H1 (cell line): ENCODE data around the gene MAF. TPM values are rescaled to one million over a fixed set of nuclear protein-coding genes. Genes with fewer than 3 reads are reported as not detected.

Source experiments
- CTCF ChIA-PET: fragments of 300-600 bp; sonication (Branson Sonifier 250); formaldehyde crosslinking; loops from one replicate; lab custom pipeline; 2021; ENCODE audit not compliant: partially characterized antibody; lab: Charles Lee
- POLR2A ChIA-PET: fragments of 300-600 bp; sonication (Branson Sonifier 250); formaldehyde crosslinking; loops from one replicate; lab custom pipeline; 2021; ENCODE audit warnings: inconsistent platforms; ENCODE audit not compliant: partially characterized antibody; lab: Charles Lee
- DNase-seq, 2 experiments: peaks; one replicate each; pipeline versions ENCODE4 v3.0.0 to v3.0.0-alpha.2; 2010 to 2022; ENCODE audit warnings: low spot score in 2 of 2, low read depth in 1 of 2, mixed read lengths in 1 of 2
- FAIRE-seq: peaks from 2 replicates; lab custom pipeline; 2011; peaks lifted over from hg19 to GRCh38; lab: Jason Lieb, UNC
- H2AFZ ChIP-seq: 2 replicates; pipeline ENCODE4 v1.8.1; 2012; ENCODE audit warnings: low read length, inconsistent platforms
- H2AK5ac ChIP-seq: 2 replicates; pipeline ENCODE4 v1.6.1; 2013; ENCODE audit warnings: low read depth, low read length
- H2BK120ac ChIP-seq: replicated peaks from 2 replicates; pipeline ENCODE3; 2013; ENCODE audit warnings: low read depth, low read length, inconsistent platforms
- H2BK12ac ChIP-seq: 2 replicates; pipeline ENCODE4 v1.6.1; 2013; ENCODE audit warnings: low read depth, low read length
- H2BK15ac ChIP-seq: 2 replicates; pipeline ENCODE4 v1.6.1; 2013; ENCODE audit warnings: low read length
- H2BK20ac ChIP-seq: 2 replicates; pipeline ENCODE4 v1.6.1; 2013; ENCODE audit warnings: low read length
- H2BK5ac ChIP-seq: 2 replicates; pipeline ENCODE4 v1.6.1; 2013; ENCODE audit warnings: low read depth, low read length
- H3K14ac ChIP-seq: 2 replicates; pipeline ENCODE4 v1.6.1; 2013; ENCODE audit warnings: inconsistent platforms; ENCODE audit not compliant: insufficient read length
- H3K18ac ChIP-seq: 2 replicates; pipeline ENCODE4 v1.6.1; 2013; ENCODE audit warnings: low read length; ENCODE audit errors: extremely low read depth
- H3K23ac ChIP-seq: 2 replicates; pipeline ENCODE4 v1.6.1; 2013; ENCODE audit warnings: inconsistent platforms; ENCODE audit not compliant: insufficient read length
- H3K23me2 ChIP-seq: 2 replicates; pipeline ENCODE4 v1.6.1; 2013; ENCODE audit warnings: low read depth, low read length
- H3K27ac ChIP-seq: 2 replicates; pipeline ENCODE4 v1.6.1; 2011; ENCODE audit warnings: low read depth, low read length, inconsistent platforms
- H3K27me3 ChIP-seq, 4 experiments: replicated peaks in 1 of 4; 1 replicate in 1 of 4; 2 replicates in 3 of 4; pipeline versions ENCODE4 v1.6.1 to v1.8.1; 2011 to 2013; ENCODE audit warnings: low read length in 3 of 4, mild to moderate bottlenecking in 3 of 4, inconsistent platforms in 2 of 4, mixed read lengths in 2 of 4, moderate library complexity in 1 of 4; ENCODE audit not compliant: control insufficient read depth in 3 of 4, insufficient read depth in 3 of 4; ENCODE audit errors: extremely low read depth in 1 of 4
- H3K36me3 ChIP-seq, 4 experiments: 2 replicates each; pipeline versions ENCODE4 v1.6.1 to v1.8.1; 2011 to 2013; ENCODE audit warnings: mild to moderate bottlenecking in 4 of 4, low read length in 3 of 4, moderate library complexity in 2 of 4, control low read depth in 1 of 4, inconsistent platforms in 1 of 4; ENCODE audit not compliant: insufficient read depth in 4 of 4, control insufficient read depth in 2 of 4
- H3K4ac ChIP-seq: replicated peaks from 2 replicates; pipeline ENCODE3; 2013; ENCODE audit warnings: low read length, low read depth, mixed read lengths, inconsistent platforms; ENCODE audit not compliant: insufficient read length
- H3K4me1 ChIP-seq, 4 experiments: replicated peaks in 1 of 4; 1 replicate in 1 of 4; 2 replicates in 3 of 4; pipeline versions ENCODE4 v1.6.1 to v1.8.1; 2011 to 2013; ENCODE audit warnings: low read length in 3 of 4, inconsistent platforms in 2 of 4, mixed read lengths in 1 of 4; ENCODE audit not compliant: insufficient read depth in 4 of 4, control insufficient read depth in 3 of 4
- H3K4me2 ChIP-seq, 2 experiments: 2 replicates each; pipeline versions ENCODE4 v1.6.1 to v1.8.1; 2011 to 2013; ENCODE audit warnings: low read depth in 2 of 2, low read length in 2 of 2, control low read depth in 1 of 2, inconsistent platforms in 1 of 2, mild to moderate bottlenecking in 1 of 2; ENCODE audit not compliant: insufficient read depth in 1 of 2
- H3K4me3 ChIP-seq, 4 experiments: fragments of 200-600, 300-600 bp in 1 of 4; sonication (generic), shearing (Covaris generic), sonication (Bioruptor Twin) in 1 of 4; 2 replicates each; pipeline versions ENCODE4 v1.5.1 to v1.8.1; 2011 to 2016; ENCODE audit warnings: low read length in 4 of 4, low read depth in 3 of 4, control low read depth in 2 of 4, inconsistent platforms in 2 of 4, mild to moderate bottlenecking in 2 of 4, mixed read lengths in 1 of 4, moderate library complexity in 1 of 4; ENCODE audit not compliant: insufficient read depth in 2 of 4; ENCODE audit errors: extremely low read depth in 1 of 4
- H3K56ac ChIP-seq: replicated peaks from 2 replicates; pipeline ENCODE3; 2013; ENCODE audit warnings: low read depth, mild to moderate bottlenecking, mixed read lengths, low read length, inconsistent platforms; ENCODE audit not compliant: insufficient read length
- H3K79me1 ChIP-seq: 2 replicates; pipeline ENCODE4 v1.6.1; 2013; ENCODE audit warnings: low read depth, low read length, control low read depth
- H3K79me2 ChIP-seq, 2 experiments: 2 replicates each; pipeline versions ENCODE4 v1.6.1 to v1.8.1; 2012 to 2013; ENCODE audit warnings: low read length in 2 of 2, mild to moderate bottlenecking in 2 of 2, inconsistent platforms in 1 of 2; ENCODE audit not compliant: insufficient read depth in 2 of 2, control insufficient read depth in 1 of 2
- H3K9ac ChIP-seq, 4 experiments: replicated peaks in 1 of 4; 1 replicate in 1 of 4; 2 replicates in 3 of 4; pipeline versions ENCODE4 v1.6.1 to v1.8.1; 2011 to 2013; ENCODE audit warnings: low read depth in 3 of 4, low read length in 3 of 4, control low read depth in 2 of 4, mild to moderate bottlenecking in 2 of 4, moderate library complexity in 2 of 4, inconsistent platforms in 1 of 4; ENCODE audit errors: extremely low read depth in 1 of 4
- H3K9me3 ChIP-seq, 2 experiments: 2 replicates each; pipeline versions ENCODE4 v1.6.1 to v1.8.1; 2012 to 2013; ENCODE audit warnings: mild to moderate bottlenecking in 2 of 2, moderate library complexity in 2 of 2, control low read depth in 1 of 2, inconsistent platforms in 1 of 2, low read depth in 1 of 2, low read length in 1 of 2, mixed read lengths in 1 of 2; ENCODE audit not compliant: insufficient read depth in 2 of 2
- H4K20me1 ChIP-seq, 2 experiments: replicated peaks in 1 of 2; 2 replicates each; pipeline versions ENCODE3 to v1.8.1; 2011 to 2013; ENCODE audit warnings: inconsistent platforms in 2 of 2, low read length in 2 of 2, mild to moderate bottlenecking in 1 of 2; ENCODE audit not compliant: insufficient read depth in 2 of 2, control insufficient read depth in 1 of 2
- H4K5ac ChIP-seq: 2 replicates; pipeline ENCODE4 v1.6.1; 2013; ENCODE audit warnings: low read length, low read depth, mixed read lengths, inconsistent platforms; ENCODE audit not compliant: insufficient read length
- H4K8ac ChIP-seq: 2 replicates; pipeline ENCODE4 v1.8.0; 2013; ENCODE audit warnings: mild to moderate bottlenecking, moderate library complexity, low read length, inconsistent platforms; ENCODE audit not compliant: insufficient read depth; ENCODE audit errors: extremely low read depth
- H4K91ac ChIP-seq: replicated peaks from 2 replicates; pipeline ENCODE3; 2013; ENCODE audit warnings: low read length, mixed read lengths, inconsistent platforms; ENCODE audit not compliant: insufficient read length
- CBX5 ChIP-seq: fragments of 300-800, 300-1000 bp; sonication (generic); IDR thresholded peaks from 2 replicates; pipeline ENCODE4 v1.7.1; 2016; ENCODE audit warnings: antibody characterized with exemption, low read length, low read depth
- CEBPB ChIP-seq: IDR thresholded peaks from 2 replicates; pipeline ENCODE4 v1.6.1; 2012; ENCODE audit warnings: low read depth, low read length
- EGR1 ChIP-seq: IDR thresholded peaks from 2 replicates; pipeline ENCODE4 v1.6.1; 2011; ENCODE audit warnings: low read depth, low read length, borderline replicate concordance
- EP300 ChIP-seq, 2 experiments: IDR thresholded peaks; 1 replicate in 1 of 2; 2 replicates in 1 of 2; pipeline ENCODE4 v1.6.1; 2011 to 2012; ENCODE audit warnings: low read depth in 2 of 2, low read length in 2 of 2, mild to moderate bottlenecking in 2 of 2, borderline replicate concordance in 1 of 2, inconsistent platforms in 1 of 2, moderate library complexity in 1 of 2
- EZH2 ChIP-seq: fragments of 200-600 bp; sonication (generic); IDR thresholded peaks from 2 replicates; pipeline ENCODE4 v1.7.1; 2012; ENCODE audit warnings: low read depth, mild to moderate bottlenecking, moderate library complexity, low read length, inconsistent platforms; ENCODE audit not compliant: severe bottlenecking
- NANOG ChIP-seq: IDR thresholded peaks from 2 replicates; pipeline ENCODE4 v1.6.1; 2011; ENCODE audit warnings: low read length, low read depth, mild to moderate bottlenecking, inconsistent platforms; ENCODE audit not compliant: insufficient read depth, poor library complexity, severe bottlenecking
- NRF1 ChIP-seq: IDR thresholded peaks from 2 replicates; pipeline ENCODE4 v1.6.1; 2011; ENCODE audit warnings: mild to moderate bottlenecking, low read depth, low read length, improper control_type of control experiment
- PHF8 ChIP-seq: fragments of 200-600 bp; sonication (generic); conservative IDR thresholded peaks from 2 replicates; pipeline ENCODE4 v1.7.1; 2012; ENCODE audit warnings: low read depth, mild to moderate bottlenecking, inconsistent platforms, low read length, moderate library complexity
- POU5F1 ChIP-seq: IDR thresholded peaks from 2 replicates; pipeline ENCODE4 v1.6.1; 2011; ENCODE audit warnings: low read depth, mild to moderate bottlenecking, low read length, moderate library complexity
- RBBP5 ChIP-seq: IDR thresholded peaks from 2 replicates; pipeline ENCODE4 v1.7.1; 2012; ENCODE audit warnings: low read depth, mild to moderate bottlenecking, inconsistent platforms, low read length, moderate library complexity, borderline replicate concordance
- SP2 ChIP-seq: IDR thresholded peaks from 2 replicates; pipeline ENCODE4 v1.6.1; 2012; ENCODE audit warnings: mild to moderate bottlenecking, low read length, inconsistent platforms
- WGBS, 2 experiments: shearing (Covaris generic) in 1 of 2; methylation state at CpG; one replicate each; pipeline versions ENCODE4 v1.1.6 to v1.1.7; 2013 to 2015; ENCODE audit warnings: low lambda C conversion rate in 2 of 2, mixed read lengths in 2 of 2, inconsistent platforms in 1 of 2, low coverage in 1 of 2, missing lambda C conversion rate in 1 of 2; ENCODE audit not compliant: insufficient replicate concordance in 2 of 2, insufficient coverage in 1 of 2, insufficient read length in 1 of 2; ENCODE audit errors: extremely low coverage in 1 of 2, missing lambda C conversion rate in 1 of 2; 5-methylcytosine and 5-hydroxymethylcytosine counted together
- polyA plus RNA-seq, 7 experiments: library from polyadenylated mRNA; depleted of rRNA in 3 of 7; stranded (reverse) in 5 of 7; unstranded in 2 of 7; fragments of >200 nt in 5 of 7; fragments of 200-250 nt in 2 of 7; gene quantifications; 1 replicate in 5 of 7; 2 replicates in 1 of 7; 4 replicates in 1 of 7; pipeline versions ENCODE4 v1.2.1 to v1.2.3, GENCODE V29; 2011 to 2013; ENCODE audit warnings: missing spikeins in 2 of 7, mixed read lengths in 2 of 7
- total RNA-seq: library from RNA; stranded (reverse); fragmentation: NEBNext Ultra II Directional; extraction: Animal tissue kit (Norgen Biotek cat#: 25700); gene quantifications from 2 replicates; pipeline ENCODE4 v1.2.1, GENCODE V29; 2021
- TF ChIP-seq, protein P1 (sequence below): IDR thresholded peaks from 2 replicates; pipeline ENCODE4 v1.6.1; 2012; ENCODE audit warnings: low read length, inconsistent platforms

The MAF gene
- total and polyA plus RNA-seq, 2 of the 8 experiments (the other 6 are each of a cell fraction or from before 2014, with no cell fraction given), result 1.3 to 2.7 TPM

DNA sequence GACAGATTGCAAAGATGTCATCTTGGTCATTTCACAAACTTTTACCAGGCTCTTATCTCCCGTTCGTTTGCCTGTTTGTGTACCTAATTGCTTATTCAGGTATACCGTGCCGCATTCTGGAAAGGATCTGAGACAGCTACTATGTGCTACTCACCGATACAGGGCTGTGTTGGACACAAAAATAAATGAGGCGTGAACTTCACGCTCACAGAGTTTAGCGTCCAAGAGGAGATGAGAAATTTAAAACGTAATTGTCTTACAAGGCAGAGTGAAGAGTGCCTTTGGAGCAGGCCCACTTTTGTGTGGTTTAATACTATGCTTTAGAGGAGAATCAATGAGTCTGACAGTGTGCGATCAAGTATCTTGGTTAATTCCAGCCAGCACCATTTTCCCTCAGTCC, 26.7 kb downstream of the MAF start:
- no peak overlapping the region for H4K8ac ChIP-seq
- no peak overlapping the region for H2AK5ac ChIP-seq
- no peak overlapping the region for H3K4me3 ChIP-seq
- H3K23me2 ChIP-seq, result no peaks in the 10 kb centered on the region
- FAIRE-seq, result no peak
- no peaks in the 10 kb centered on the region for H3K79me1 ChIP-seq
- no peaks in the 10 kb centered on the region for H3K79me2 ChIP-seq
- no peak overlapping the region for H3K4me2 ChIP-seq
- H4K20me1 ChIP-seq, result no peaks in the 10 kb centered on the region
- no peak overlapping the region for H2AFZ ChIP-seq
- no peak overlapping the region for H3K4ac ChIP-seq
- no peak overlapping the region for H4K5ac ChIP-seq
- no peaks in the 10 kb centered on the region for H3K36me3 ChIP-seq
- no peak overlapping the region for H2BK20ac ChIP-seq
- H3K56ac ChIP-seq, result no peak overlapping the region
- no peak overlapping the region for H3K23ac ChIP-seq
- ChIA-PET POLR2A (no interaction called here), CTCF (no interaction called here)
- H2BK5ac ChIP-seq, result no peak overlapping the region
- no peak overlapping the region for H3K14ac ChIP-seq
- no peak overlapping the region for H3K27ac ChIP-seq
- H2BK15ac ChIP-seq, result no peak overlapping the region
- no peak overlapping the region for H4K91ac ChIP-seq
- WGBS, 2 experiments, result 83% methylated on average over 10 of the region's 10 CpGs; no CpG with 5 or more reads in 1 of the 2 experiments
- no peak overlapping the region for H2BK120ac ChIP-seq
- peaks cover 3 to 7% (median 6%) of the 10 kb centered on the region in 4 experiments; a peak in 5 of 7 replicates for H3K4me1 ChIP-seq
- H2BK12ac ChIP-seq, result no peak overlapping the region; the same call in 1 of the 2 replicates
- no peaks in the 10 kb centered on the region for H3K27me3 ChIP-seq
- no peaks in the 10 kb centered on the region for H3K9me3 ChIP-seq
- H3K18ac ChIP-seq, result no peak overlapping the region
- no peak overlapping the region for H3K9ac ChIP-seq
- no peak for DNase-seq
- TF ChIP-seq NRF1 (no peak), POU5F1 (no peak), CBX5 (no peak), EP300 (IDR thresholded peaks at IDR 0.05; ENCODE audit: borderline replicate concordance in 1 of 2, low read depth in 2 of 2, low read length in 2 of 2) (no peak), CEBPB (no peak), NANOG (no peak), SP2 (no peak), EGR1 (no peak), PHF8 (no peak), EZH2 (no peak), RBBP5 (no peak)
- TF ChIP-seq, protein P1, sequence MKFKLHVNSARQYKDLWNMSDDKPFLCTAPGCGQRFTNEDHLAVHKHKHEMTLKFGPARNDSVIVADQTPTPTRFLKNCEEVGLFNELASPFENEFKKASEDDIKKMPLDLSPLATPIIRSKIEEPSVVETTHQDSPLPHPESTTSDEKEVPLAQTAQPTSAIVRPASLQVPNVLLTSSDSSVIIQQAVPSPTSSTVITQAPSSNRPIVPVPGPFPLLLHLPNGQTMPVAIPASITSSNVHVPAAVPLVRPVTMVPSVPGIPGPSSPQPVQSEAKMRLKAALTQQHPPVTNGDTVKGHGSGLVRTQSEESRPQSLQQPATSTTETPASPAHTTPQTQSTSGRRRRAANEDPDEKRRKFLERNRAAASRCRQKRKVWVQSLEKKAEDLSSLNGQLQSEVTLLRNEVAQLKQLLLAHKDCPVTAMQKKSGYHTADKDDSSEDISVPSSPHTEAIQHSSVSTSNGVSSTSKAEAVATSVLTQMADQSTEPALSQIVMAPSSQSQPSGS, result no peak
